ENCODE data around the gene MAK.

- TF ChIP-seq ZFX (IDR thresholded peaks at IDR 0.05; ENCODE audit: borderline replicate concordance) (no peak), CTCF (IDR thresholded peaks at IDR 0.05) (no peak)
Observed at GRCh38 chr6:10794239-10794638, 44.1 kb downstream of the MAK start.
